Measurements from ENCODE around the gene ELMO1. TPM values are rescaled to one million over a fixed set of nuclear protein-coding genes. Genes with fewer than 3 reads are reported as not detected.

Gene ELMO1
- total RNA-seq, 1 experiment from 2014 or later: not detected

GRCh38 chr7:36928718-36929117 lies 519.9 kb downstream of the ELMO1 start:
- H3K27me3 ChIP-seq (replicated peaks; ENCODE audit: insufficient read depth, low read depth, low read length, poor library complexity): no peaks in the 10 kb centered on the region
- no peaks in the 10 kb centered on the region for H3K36me3 ChIP-seq (ENCODE audit: insufficient read depth, low read length, poor library complexity, severe bottlenecking)
- TF ChIP-seq EZH2 (IDR thresholded peaks at IDR 0.05; ENCODE audit: borderline replicate concordance, low read depth, low read length, poor library complexity, severe bottlenecking): no peak
- TF ChIP-seq CTCF (conservative IDR thresholded peaks at IDR 0.05; ENCODE audit: low read depth, low read length): no peak
- H3K4me3 ChIP-seq (ENCODE audit: low read depth, low read length, poor library complexity, severe bottlenecking): no peak overlapping the region
- no peaks in the 10 kb centered on the region for H3K9me3 ChIP-seq (ENCODE audit: low read depth, low read length, poor library complexity, severe bottlenecking)
- CTCF ChIA-PET: no interaction called here
- no peak overlapping the region for H3K27ac ChIP-seq (ENCODE audit: low read depth, low read length, poor library complexity, severe bottlenecking)
- H3K4me1 ChIP-seq (ENCODE audit: insufficient read depth, low read length, poor library complexity, severe bottlenecking): no peaks in the 10 kb centered on the region
- BruUV-seq (replicated peaks): no TSS peak
- no peak for DNase-seq (ENCODE audit: low spot score)
- intact Hi-C loops (cut with micrococcal nuclease; ENCODE audit: unreplicated experiment): no loop called here
- POLR2A ChIA-PET (ENCODE audit: low non-redundant PET): no interaction called here

GRCh38 chr7:36928311-36928710 lies 520.4 kb downstream of the ELMO1 start:
- CTCF ChIA-PET: no interaction called here

GRCh38 chr7:36925691-36926090 lies 523.0 kb downstream of the ELMO1 start:
- Histone ChIP-seq H3K27ac (ENCODE audit: low read depth, low read length, poor library complexity, severe bottlenecking) (no peak overlapping the region), H3K9me3 (ENCODE audit: low read depth, low read length, poor library complexity, severe bottlenecking) (no peaks in the 10 kb centered on the region), H3K36me3 (ENCODE audit: insufficient read depth, low read length, poor library complexity, severe bottlenecking) (no peaks in the 10 kb centered on the region), H3K27me3 (replicated peaks; ENCODE audit: insufficient read depth, low read depth, low read length, poor library complexity) (no peaks in the 10 kb centered on the region), H3K4me1 (ENCODE audit: insufficient read depth, low read length, poor library complexity, severe bottlenecking) (no peaks in the 10 kb centered on the region), H3K4me3 (ENCODE audit: low read depth, low read length, poor library complexity, severe bottlenecking) (no peak overlapping the region)
- TF ChIP-seq EZH2 (IDR thresholded peaks at IDR 0.05; ENCODE audit: borderline replicate concordance, low read depth, low read length, poor library complexity, severe bottlenecking) (no peak), CTCF (conservative IDR thresholded peaks at IDR 0.05; ENCODE audit: low read depth, low read length) (no peak)
- intact Hi-C loops (cut with micrococcal nuclease; ENCODE audit: unreplicated experiment): no loop called here
- POLR2A ChIA-PET (ENCODE audit: low non-redundant PET): no interaction called here
- CTCF ChIA-PET: no interaction called here
- no peak for DNase-seq (ENCODE audit: low spot score)
- BruUV-seq (replicated peaks): no TSS peak

More at GRCh38 chr7:36928311-36928710, 520.4 kb downstream of the ELMO1 start:
- no peaks in the 10 kb centered on the region for H3K9me3 ChIP-seq (ENCODE audit: low read depth, low read length, poor library complexity, severe bottlenecking)
- H3K4me3 ChIP-seq (ENCODE audit: low read depth, low read length, poor library complexity, severe bottlenecking): no peak overlapping the region
- TF ChIP-seq EZH2 (IDR thresholded peaks at IDR 0.05; ENCODE audit: borderline replicate concordance, low read depth, low read length, poor library complexity, severe bottlenecking): no peak
- no peak for TF ChIP-seq CTCF (conservative IDR thresholded peaks at IDR 0.05; ENCODE audit: low read depth, low read length)
- no peaks in the 10 kb centered on the region for H3K4me1 ChIP-seq (ENCODE audit: insufficient read depth, low read length, poor library complexity, severe bottlenecking)
- H3K36me3 ChIP-seq (ENCODE audit: insufficient read depth, low read length, poor library complexity, severe bottlenecking): no peaks in the 10 kb centered on the region
- H3K27me3 ChIP-seq (replicated peaks; ENCODE audit: insufficient read depth, low read depth, low read length, poor library complexity): no peaks in the 10 kb centered on the region
- H3K27ac ChIP-seq (ENCODE audit: low read depth, low read length, poor library complexity, severe bottlenecking): no peak overlapping the region
- BruUV-seq (replicated peaks): no TSS peak
- DNase-seq (ENCODE audit: low spot score): no peak
- intact Hi-C loops (cut with micrococcal nuclease; ENCODE audit: unreplicated experiment): no loop called here
- POLR2A ChIA-PET (ENCODE audit: low non-redundant PET): no interaction called here

Data from A673 (cell line).